Pons (tissue), 1 donor: ENCODE results near the gene EVI2B.
"Not testable (repeated sequence)": the region's sequence is repeated elsewhere in the genome, so short reads cannot be mapped to it uniquely, and the experiment has no call there.

ENCODE experiments used
- DNase-seq: peaks from one replicate; pipeline ENCODE4 v3.0.0-alpha.2; 2016; ENCODE audit warnings: low spot score

The EVI2B gene

GRCh38 chr17:31313982-31314781 lies at the start of gene EVI2B:
Gene EVI2B, minus strand, starts transcription at chr17:31314054. Its CDS starts 8,445 bp downstream, at chr17:31305609.
- DNase-seq: peak; percentile 55

- DNase-seq: no peak
Measured at GRCh38 chr17:31357839-31358394, 44.1 kb upstream of the EVI2B start.

GRCh38 chr17:31357091-31357490 lies 43.2 kb upstream of the EVI2B start:
- DNase-seq: no peak

GRCh38 chr17:31355935-31356334 lies 42.1 kb upstream of the EVI2B start:
- DNase-seq: no peak

- DNase-seq: no peak
Measured at GRCh38 chr17:31349454-31349853, 35.6 kb upstream of the EVI2B start.

GRCh38 chr17:31345191-31345747 lies 31.4 kb upstream of the EVI2B start:
- not testable (repeated sequence) for DNase-seq

GRCh38 chr17:31339906-31340661 lies 26.2 kb upstream of the EVI2B start:
- peak; percentile 42 for DNase-seq

GRCh38 chr17:31329221-31329620 lies 15.4 kb upstream of the EVI2B start:
- DNase-seq: no peak

- DNase-seq: no peak
Measured at GRCh38 chr17:31328160-31328535, 14.3 kb upstream of the EVI2B start.

- DNase-seq: no peak
Measured at GRCh38 chr17:31327534-31328159, 13.8 kb upstream of the EVI2B start.

- no peak for DNase-seq
Measured at GRCh38 chr17:31323551-31323950, 9.7 kb upstream of the EVI2B start.

- no peak for DNase-seq
Measured at GRCh38 chr17:31321966-31322365, 8.1 kb upstream of the EVI2B start.

- DNase-seq: peak; percentile 97
Measured at GRCh38 chr17:31321481-31321880, 7.6 kb upstream of the EVI2B start, which contains the start of gene EVI2A. Gene EVI2A, minus strand, starts transcription at chr17:31321622. Its CDS starts 2,609 bp downstream, at chr17:31319013.

- DNase-seq: peak; percentile 91
Measured at GRCh38 chr17:31320791-31321190, 6.9 kb upstream of the EVI2B start.

GRCh38 chr17:31320241-31320640 lies 6.4 kb upstream of the EVI2B start:
- DNase-seq: peak; percentile 64

GRCh38 chr17:31318851-31319661 lies 5.2 kb upstream of the EVI2B start:
- peak; percentile 85 for DNase-seq

- DNase-seq: peak; percentile 97
Measured at GRCh38 chr17:31318298-31318801, 4.5 kb upstream of the EVI2B start.

GRCh38 chr17:31314782-31315100 lies 887 bp upstream of the EVI2B start:
- DNase-seq: no peak

- DNase-seq: not testable (repeated sequence)
Measured at GRCh38 chr17:31312223-31312622, 1.6 kb downstream of the EVI2B start.

GRCh38 chr17:31311526-31311925 lies 2.3 kb downstream of the EVI2B start:
- no peak for DNase-seq

- DNase-seq: no peak
Measured at GRCh38 chr17:31310886-31311285, 3.0 kb downstream of the EVI2B start.
